H1 (cell line): ENCODE results near the gene C1GALT1. TPM values are rescaled to one million over a fixed set of nuclear protein-coding genes. Genes with fewer than 3 reads are reported as not detected.

Experiments
- CTCF ChIA-PET: fragments of 300-600 bp; sonication (Branson Sonifier 250); formaldehyde crosslinking; loops from one replicate; lab custom pipeline; 2021; ENCODE audit not compliant: partially characterized antibody; lab: Charles Lee
- POLR2A ChIA-PET: fragments of 300-600 bp; sonication (Branson Sonifier 250); formaldehyde crosslinking; loops from one replicate; lab custom pipeline; 2021; ENCODE audit warnings: inconsistent platforms; ENCODE audit not compliant: partially characterized antibody; lab: Charles Lee
- DNase-seq, 2 experiments: peaks; one replicate each; pipeline versions ENCODE4 v3.0.0 to v3.0.0-alpha.2; 2010 to 2022; ENCODE audit warnings: low spot score in 2 of 2, low read depth in 1 of 2, mixed read lengths in 1 of 2
- FAIRE-seq: peaks from 2 replicates; lab custom pipeline; 2011; peaks lifted over from hg19 to GRCh38; lab: Jason Lieb, UNC
- H2AFZ ChIP-seq: 2 replicates; pipeline ENCODE4 v1.8.1; 2012; ENCODE audit warnings: low read length, inconsistent platforms
- H2AK5ac ChIP-seq: 2 replicates; pipeline ENCODE4 v1.6.1; 2013; ENCODE audit warnings: low read depth, low read length
- H2BK120ac ChIP-seq: replicated peaks from 2 replicates; pipeline ENCODE3; 2013; ENCODE audit warnings: low read depth, low read length, inconsistent platforms
- H2BK12ac ChIP-seq: 2 replicates; pipeline ENCODE4 v1.6.1; 2013; ENCODE audit warnings: low read depth, low read length
- H2BK15ac ChIP-seq: 2 replicates; pipeline ENCODE4 v1.6.1; 2013; ENCODE audit warnings: low read length
- H2BK20ac ChIP-seq: 2 replicates; pipeline ENCODE4 v1.6.1; 2013; ENCODE audit warnings: low read length
- H2BK5ac ChIP-seq: 2 replicates; pipeline ENCODE4 v1.6.1; 2013; ENCODE audit warnings: low read depth, low read length
- H3K14ac ChIP-seq: 2 replicates; pipeline ENCODE4 v1.6.1; 2013; ENCODE audit warnings: inconsistent platforms; ENCODE audit not compliant: insufficient read length
- H3K18ac ChIP-seq: 2 replicates; pipeline ENCODE4 v1.6.1; 2013; ENCODE audit warnings: low read length; ENCODE audit errors: extremely low read depth
- H3K23ac ChIP-seq: 2 replicates; pipeline ENCODE4 v1.6.1; 2013; ENCODE audit warnings: inconsistent platforms; ENCODE audit not compliant: insufficient read length
- H3K23me2 ChIP-seq: 2 replicates; pipeline ENCODE4 v1.6.1; 2013; ENCODE audit warnings: low read depth, low read length
- H3K27ac ChIP-seq: 2 replicates; pipeline ENCODE4 v1.6.1; 2011; ENCODE audit warnings: low read depth, low read length, inconsistent platforms
- H3K27me3 ChIP-seq, 4 experiments: replicated peaks in 1 of 4; 1 replicate in 1 of 4; 2 replicates in 3 of 4; pipeline versions ENCODE4 v1.6.1 to v1.8.1; 2011 to 2013; ENCODE audit warnings: low read length in 3 of 4, mild to moderate bottlenecking in 3 of 4, inconsistent platforms in 2 of 4, mixed read lengths in 2 of 4, moderate library complexity in 1 of 4; ENCODE audit not compliant: control insufficient read depth in 3 of 4, insufficient read depth in 3 of 4; ENCODE audit errors: extremely low read depth in 1 of 4
- H3K36me3 ChIP-seq, 4 experiments: 2 replicates each; pipeline versions ENCODE4 v1.6.1 to v1.8.1; 2011 to 2013; ENCODE audit warnings: mild to moderate bottlenecking in 4 of 4, low read length in 3 of 4, moderate library complexity in 2 of 4, control low read depth in 1 of 4, inconsistent platforms in 1 of 4; ENCODE audit not compliant: insufficient read depth in 4 of 4, control insufficient read depth in 2 of 4
- H3K4ac ChIP-seq: replicated peaks from 2 replicates; pipeline ENCODE3; 2013; ENCODE audit warnings: low read length, low read depth, mixed read lengths, inconsistent platforms; ENCODE audit not compliant: insufficient read length
- H3K4me1 ChIP-seq, 4 experiments: replicated peaks in 1 of 4; 1 replicate in 1 of 4; 2 replicates in 3 of 4; pipeline versions ENCODE4 v1.6.1 to v1.8.1; 2011 to 2013; ENCODE audit warnings: low read length in 3 of 4, inconsistent platforms in 2 of 4, mixed read lengths in 1 of 4; ENCODE audit not compliant: insufficient read depth in 4 of 4, control insufficient read depth in 3 of 4
- H3K4me2 ChIP-seq, 2 experiments: 2 replicates each; pipeline versions ENCODE4 v1.6.1 to v1.8.1; 2011 to 2013; ENCODE audit warnings: low read depth in 2 of 2, low read length in 2 of 2, control low read depth in 1 of 2, inconsistent platforms in 1 of 2, mild to moderate bottlenecking in 1 of 2; ENCODE audit not compliant: insufficient read depth in 1 of 2
- H3K4me3 ChIP-seq, 4 experiments: fragments of 200-600, 300-600 bp in 1 of 4; sonication (generic), shearing (Covaris generic), sonication (Bioruptor Twin) in 1 of 4; 2 replicates each; pipeline versions ENCODE4 v1.5.1 to v1.8.1; 2011 to 2016; ENCODE audit warnings: low read length in 4 of 4, low read depth in 3 of 4, control low read depth in 2 of 4, inconsistent platforms in 2 of 4, mild to moderate bottlenecking in 2 of 4, mixed read lengths in 1 of 4, moderate library complexity in 1 of 4; ENCODE audit not compliant: insufficient read depth in 2 of 4; ENCODE audit errors: extremely low read depth in 1 of 4
- H3K56ac ChIP-seq: replicated peaks from 2 replicates; pipeline ENCODE3; 2013; ENCODE audit warnings: low read depth, mild to moderate bottlenecking, mixed read lengths, low read length, inconsistent platforms; ENCODE audit not compliant: insufficient read length
- H3K79me1 ChIP-seq: 2 replicates; pipeline ENCODE4 v1.6.1; 2013; ENCODE audit warnings: low read depth, low read length, control low read depth
- H3K79me2 ChIP-seq, 2 experiments: 2 replicates each; pipeline versions ENCODE4 v1.6.1 to v1.8.1; 2012 to 2013; ENCODE audit warnings: low read length in 2 of 2, mild to moderate bottlenecking in 2 of 2, inconsistent platforms in 1 of 2; ENCODE audit not compliant: insufficient read depth in 2 of 2, control insufficient read depth in 1 of 2
- H3K9ac ChIP-seq, 4 experiments: replicated peaks in 1 of 4; 1 replicate in 1 of 4; 2 replicates in 3 of 4; pipeline versions ENCODE4 v1.6.1 to v1.8.1; 2011 to 2013; ENCODE audit warnings: low read depth in 3 of 4, low read length in 3 of 4, control low read depth in 2 of 4, mild to moderate bottlenecking in 2 of 4, moderate library complexity in 2 of 4, inconsistent platforms in 1 of 4; ENCODE audit errors: extremely low read depth in 1 of 4
- H3K9me3 ChIP-seq, 2 experiments: 2 replicates each; pipeline versions ENCODE4 v1.6.1 to v1.8.1; 2012 to 2013; ENCODE audit warnings: mild to moderate bottlenecking in 2 of 2, moderate library complexity in 2 of 2, control low read depth in 1 of 2, inconsistent platforms in 1 of 2, low read depth in 1 of 2, low read length in 1 of 2, mixed read lengths in 1 of 2; ENCODE audit not compliant: insufficient read depth in 2 of 2
- H4K20me1 ChIP-seq, 2 experiments: replicated peaks in 1 of 2; 2 replicates each; pipeline versions ENCODE3 to v1.8.1; 2011 to 2013; ENCODE audit warnings: inconsistent platforms in 2 of 2, low read length in 2 of 2, mild to moderate bottlenecking in 1 of 2; ENCODE audit not compliant: insufficient read depth in 2 of 2, control insufficient read depth in 1 of 2
- H4K5ac ChIP-seq: 2 replicates; pipeline ENCODE4 v1.6.1; 2013; ENCODE audit warnings: low read length, low read depth, mixed read lengths, inconsistent platforms; ENCODE audit not compliant: insufficient read length
- H4K8ac ChIP-seq: 2 replicates; pipeline ENCODE4 v1.8.0; 2013; ENCODE audit warnings: mild to moderate bottlenecking, moderate library complexity, low read length, inconsistent platforms; ENCODE audit not compliant: insufficient read depth; ENCODE audit errors: extremely low read depth
- H4K91ac ChIP-seq: replicated peaks from 2 replicates; pipeline ENCODE3; 2013; ENCODE audit warnings: low read length, mixed read lengths, inconsistent platforms; ENCODE audit not compliant: insufficient read length
- ATF2 ChIP-seq: IDR thresholded peaks from 2 replicates; pipeline ENCODE4 v1.6.1; 2012; ENCODE audit warnings: low read length, inconsistent platforms
- BACH1 ChIP-seq: IDR thresholded peaks from 2 replicates; pipeline ENCODE4 v1.6.1; 2012; ENCODE audit warnings: low read length, improper control_type of control experiment
- CBX5 ChIP-seq: fragments of 300-800, 300-1000 bp; sonication (generic); IDR thresholded peaks from 2 replicates; pipeline ENCODE4 v1.7.1; 2016; ENCODE audit warnings: antibody characterized with exemption, low read length, low read depth
- CHD2 ChIP-seq: IDR thresholded peaks from 2 replicates; pipeline ENCODE4 v1.6.1; 2012; ENCODE audit warnings: low read length, improper control_type of control experiment
- EGR1 ChIP-seq: IDR thresholded peaks from 2 replicates; pipeline ENCODE4 v1.6.1; 2011; ENCODE audit warnings: low read depth, low read length, borderline replicate concordance
- MAFK ChIP-seq: IDR thresholded peaks from 2 replicates; pipeline ENCODE4 v1.6.1; 2012; ENCODE audit warnings: low read depth, mild to moderate bottlenecking, improper control_type of control experiment, low read length
- NRF1 ChIP-seq: IDR thresholded peaks from 2 replicates; pipeline ENCODE4 v1.6.1; 2011; ENCODE audit warnings: mild to moderate bottlenecking, low read depth, low read length, improper control_type of control experiment
- PHF8 ChIP-seq: fragments of 200-600 bp; sonication (generic); conservative IDR thresholded peaks from 2 replicates; pipeline ENCODE4 v1.7.1; 2012; ENCODE audit warnings: low read depth, mild to moderate bottlenecking, inconsistent platforms, low read length, moderate library complexity
- RBBP5 ChIP-seq: IDR thresholded peaks from 2 replicates; pipeline ENCODE4 v1.7.1; 2012; ENCODE audit warnings: low read depth, mild to moderate bottlenecking, inconsistent platforms, low read length, moderate library complexity, borderline replicate concordance
- SAP30 ChIP-seq: fragments of 300-600 bp; sonication (generic); IDR thresholded peaks from 2 replicates; pipeline ENCODE4 v1.7.1; 2012; ENCODE audit warnings: low read length, moderate library complexity, mild to moderate bottlenecking, inconsistent platforms; ENCODE audit not compliant: insufficient read depth, insufficient replicate concordance
- SP1 ChIP-seq: IDR thresholded peaks from 2 replicates; pipeline ENCODE4 v1.6.1; 2011; ENCODE audit warnings: low read depth, low read length
- SP4 ChIP-seq: IDR thresholded peaks from 2 replicates; pipeline ENCODE4 v1.6.1; 2012; ENCODE audit warnings: low read length, inconsistent platforms
- YY1 ChIP-seq: IDR thresholded peaks from 2 replicates; pipeline ENCODE4 v1.6.1; 2011; ENCODE audit warnings: low read depth, mild to moderate bottlenecking, low read length
- WGBS, 2 experiments: shearing (Covaris generic) in 1 of 2; methylation state at CpG; one replicate each; pipeline versions ENCODE4 v1.1.6 to v1.1.7; 2013 to 2015; ENCODE audit warnings: low lambda C conversion rate in 2 of 2, mixed read lengths in 2 of 2, inconsistent platforms in 1 of 2, low coverage in 1 of 2, missing lambda C conversion rate in 1 of 2; ENCODE audit not compliant: insufficient replicate concordance in 2 of 2, insufficient coverage in 1 of 2, insufficient read length in 1 of 2; ENCODE audit errors: extremely low coverage in 1 of 2, missing lambda C conversion rate in 1 of 2; 5-methylcytosine and 5-hydroxymethylcytosine counted together
- polyA plus RNA-seq, 7 experiments: library from polyadenylated mRNA; depleted of rRNA in 3 of 7; stranded (reverse) in 5 of 7; unstranded in 2 of 7; fragments of >200 nt in 5 of 7; fragments of 200-250 nt in 2 of 7; gene quantifications; 1 replicate in 5 of 7; 2 replicates in 1 of 7; 4 replicates in 1 of 7; pipeline versions ENCODE4 v1.2.1 to v1.2.3, GENCODE V29; 2011 to 2013; ENCODE audit warnings: missing spikeins in 2 of 7, mixed read lengths in 2 of 7
- total RNA-seq: library from RNA; stranded (reverse); fragmentation: NEBNext Ultra II Directional; extraction: Animal tissue kit (Norgen Biotek cat#: 25700); gene quantifications from 2 replicates; pipeline ENCODE4 v1.2.1, GENCODE V29; 2021

C1GALT1 gene
- total and polyA plus RNA-seq, 2 of the 8 experiments (the other 6 are each of a cell fraction or from before 2014, with no cell fraction given), result 18.7 to 94.2 TPM

GRCh38 chr7:7134046-7134445 is 48.3 kb upstream of the C1GALT1 start:
- Histone ChIP-seq H3K4me3 (no peak overlapping the region), H3K23ac (no peak overlapping the region), H2BK15ac (no peak overlapping the region), H3K9me3 (no peaks in the 10 kb centered on the region), H3K27ac (no peak overlapping the region), H3K4me1 (peaks cover 0 to 18% (median 9%) of the 10 kb centered on the region in 4 experiments; a peak in 5 of 7 replicates), H2BK5ac (no peak overlapping the region), H2BK20ac (no peak overlapping the region), H3K4ac (no peak overlapping the region), H2AFZ (no peak overlapping the region), H2AK5ac (no peak overlapping the region), H4K8ac (no peak overlapping the region), H3K4me2 (no peak overlapping the region), H3K18ac (no peak overlapping the region), H3K14ac (no peak overlapping the region), H3K9ac (no peak overlapping the region), H3K36me3 (no peaks in the 10 kb centered on the region), H3K56ac (no peak overlapping the region), H4K91ac (no peak overlapping the region), H4K5ac (no peak overlapping the region), H2BK12ac (no peak overlapping the region), H3K27me3 (no peaks in the 10 kb centered on the region), H2BK120ac (no peak overlapping the region), H4K20me1 (no peaks in the 10 kb centered on the region), H3K79me2 (no peaks in the 10 kb centered on the region), H3K79me1 (no peaks in the 10 kb centered on the region), H3K23me2 (0 out of 2 replicates have a peak, but pooled peaks cover 2% of the 10 kb centered on the region)
- ChIA-PET CTCF (interaction anchor here (1.1 to 2.5 kb wide), 4 partner anchors 10 to 33 kb away, joined by 3 to 7 read pairs (median 6); no protein-coding TSS in a partner anchor), POLR2A (interaction anchor here (0.7 kb wide), 1 partner anchor 17 kb away, joined by 3 read pairs; no protein-coding TSS in a partner anchor)
- TF ChIP-seq YY1 (no peak), PHF8 (no peak), SP1 (no peak), SP4 (no peak), SAP30 (no peak), RBBP5 (no peak), CBX5 (no peak), CHD2 (no peak), EGR1 (no peak), NRF1 (no peak), ATF2 (no peak), MAFK (no peak), BACH1 (no peak)
- DNase-seq, result no peak
- WGBS, 2 experiments, result 95% methylated on average over 2 of the region's 2 CpGs; no CpG with 5 or more reads in 1 of the 2 experiments
- FAIRE-seq, result no peak
